ENCODE measurements around the gene KCNK10.

KCNK10 gene

DNA sequence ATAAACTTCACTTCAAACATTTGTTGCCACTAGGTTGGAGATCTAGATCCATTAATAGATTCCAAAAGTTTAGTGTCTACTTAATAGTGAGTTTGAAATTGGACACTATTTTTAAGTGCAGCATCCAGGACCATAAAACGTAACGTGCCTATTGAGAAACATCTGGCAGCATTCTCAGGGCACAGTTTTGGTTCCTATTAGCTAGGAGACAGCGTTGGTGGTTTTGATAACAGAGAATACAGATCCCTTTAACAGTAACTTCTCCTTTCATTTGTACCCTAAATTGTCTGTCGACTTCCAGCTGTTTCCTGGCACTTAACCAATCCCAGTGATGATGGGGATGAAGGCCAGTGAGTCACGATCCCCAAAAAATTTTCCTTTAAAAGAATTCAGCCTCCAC is 25.8 kb downstream of the KCNK10 start:
- Histone ChIP-seq H3K9ac (no peak overlapping the region), H3K4me3 (IDR thresholded peaks at IDR 0.05; ENCODE audit: insufficient read depth, low read depth, low read length) (no peak overlapping the region), H4K20me1 (ENCODE audit: insufficient read depth) (no peaks in the 10 kb centered on the region), H3K27ac (no peak overlapping the region), H3K4me2 (no peak overlapping the region), H2AFZ (ENCODE audit: low read depth) (no peak overlapping the region), H3K4me1 (ENCODE audit: low read depth, poor library complexity, severe bottlenecking) (no peaks in the 10 kb centered on the region), H3K36me3 (ENCODE audit: insufficient read depth) (no peaks in the 10 kb centered on the region), H3K27me3 (ENCODE audit: insufficient read depth, low read depth) (no peaks in the 10 kb centered on the region), H3K79me2 (ENCODE audit: insufficient read depth, low read depth) (no peaks in the 10 kb centered on the region)
- TF ChIP-seq, protein P1, sequence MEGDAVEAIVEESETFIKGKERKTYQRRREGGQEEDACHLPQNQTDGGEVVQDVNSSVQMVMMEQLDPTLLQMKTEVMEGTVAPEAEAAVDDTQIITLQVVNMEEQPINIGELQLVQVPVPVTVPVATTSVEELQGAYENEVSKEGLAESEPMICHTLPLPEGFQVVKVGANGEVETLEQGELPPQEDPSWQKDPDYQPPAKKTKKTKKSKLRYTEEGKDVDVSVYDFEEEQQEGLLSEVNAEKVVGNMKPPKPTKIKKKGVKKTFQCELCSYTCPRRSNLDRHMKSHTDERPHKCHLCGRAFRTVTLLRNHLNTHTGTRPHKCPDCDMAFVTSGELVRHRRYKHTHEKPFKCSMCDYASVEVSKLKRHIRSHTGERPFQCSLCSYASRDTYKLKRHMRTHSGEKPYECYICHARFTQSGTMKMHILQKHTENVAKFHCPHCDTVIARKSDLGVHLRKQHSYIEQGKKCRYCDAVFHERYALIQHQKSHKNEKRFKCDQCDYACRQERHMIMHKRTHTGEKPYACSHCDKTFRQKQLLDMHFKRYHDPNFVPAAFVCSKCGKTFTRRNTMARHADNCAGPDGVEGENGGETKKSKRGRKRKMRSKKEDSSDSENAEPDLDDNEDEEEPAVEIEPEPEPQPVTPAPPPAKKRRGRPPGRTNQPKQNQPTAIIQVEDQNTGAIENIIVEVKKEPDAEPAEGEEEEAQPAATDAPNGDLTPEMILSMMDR (conservative IDR thresholded peaks at IDR 0.05; ENCODE audit: low read depth, low read length) = no peak

DNA sequence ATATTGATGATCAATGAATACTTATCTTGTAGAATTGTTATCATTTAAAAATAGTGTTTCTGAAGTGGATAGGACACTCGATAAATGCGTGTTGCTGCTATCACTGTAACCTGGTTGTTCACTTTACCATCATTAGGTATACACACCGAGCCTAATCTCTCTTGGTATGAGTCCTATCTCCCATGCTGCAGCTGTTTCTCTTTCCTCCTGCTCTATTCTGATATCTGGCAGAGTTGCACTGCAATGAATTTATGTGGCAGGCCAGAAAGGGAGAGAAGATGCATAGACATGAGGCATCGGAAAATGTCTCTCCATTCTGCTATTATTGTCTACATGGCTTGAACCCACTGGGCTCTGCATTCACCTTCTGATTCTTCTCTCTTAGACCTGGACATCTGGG is 26.7 kb downstream of the KCNK10 start:
- Histone ChIP-seq H3K4me3 (IDR thresholded peaks at IDR 0.05; ENCODE audit: insufficient read depth, low read depth, low read length) (no peak overlapping the region), H4K20me1 (ENCODE audit: insufficient read depth) (no peaks in the 10 kb centered on the region), H3K27ac (no peak overlapping the region), H3K36me3 (ENCODE audit: insufficient read depth) (no peaks in the 10 kb centered on the region), H3K4me1 (ENCODE audit: low read depth, poor library complexity, severe bottlenecking) (no peaks in the 10 kb centered on the region), H3K27me3 (ENCODE audit: insufficient read depth, low read depth) (no peaks in the 10 kb centered on the region), H3K9ac (no peak overlapping the region), H2AFZ (ENCODE audit: low read depth) (no peak overlapping the region), H3K79me2 (ENCODE audit: insufficient read depth, low read depth) (no peaks in the 10 kb centered on the region), H3K4me2 (no peak overlapping the region)
- TF ChIP-seq, protein P1 (conservative IDR thresholded peaks at IDR 0.05; ENCODE audit: low read depth, low read length) = no peak

DNA sequence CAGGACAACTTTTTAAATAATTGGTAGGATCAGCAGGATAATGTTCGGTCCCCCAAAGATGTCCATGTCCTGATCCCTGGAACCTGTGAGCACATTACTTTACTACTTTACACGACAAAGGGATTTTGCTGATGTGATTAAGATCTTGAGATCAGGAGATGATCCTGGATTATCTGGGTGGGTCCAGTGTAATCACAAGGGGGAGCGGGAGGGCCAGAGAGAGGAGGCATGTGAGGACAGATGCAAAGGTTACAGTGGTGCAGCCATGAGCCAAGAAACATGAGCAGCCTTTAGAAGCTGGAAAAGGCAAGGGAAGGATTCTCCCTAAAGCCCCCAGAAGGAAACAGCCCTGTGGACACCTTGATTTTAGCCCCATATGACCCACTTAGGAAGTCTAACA is 33.1 kb downstream of the KCNK10 start:
- no peaks in the 10 kb centered on the region for H4K20me1 ChIP-seq (ENCODE audit: insufficient read depth)
- no peak overlapping the region for H2AFZ ChIP-seq (ENCODE audit: low read depth)
- H3K27me3 ChIP-seq (ENCODE audit: insufficient read depth, low read depth) = no peaks in the 10 kb centered on the region
- H3K4me3 ChIP-seq (IDR thresholded peaks at IDR 0.05; ENCODE audit: insufficient read depth, low read depth, low read length) = no peak overlapping the region
- H3K27ac ChIP-seq = no peak overlapping the region
- H3K36me3 ChIP-seq (ENCODE audit: insufficient read depth) = no peaks in the 10 kb centered on the region
- H3K79me2 ChIP-seq (ENCODE audit: insufficient read depth, low read depth) = no peaks in the 10 kb centered on the region
- no peak overlapping the region for H3K9ac ChIP-seq
- TF ChIP-seq, protein P1 (conservative IDR thresholded peaks at IDR 0.05; ENCODE audit: low read depth, low read length) = no peak
- H3K4me1 ChIP-seq (ENCODE audit: low read depth, poor library complexity, severe bottlenecking) = peaks cover 6% of the 10 kb centered on the region
- H3K4me2 ChIP-seq = no peak overlapping the region

DNA sequence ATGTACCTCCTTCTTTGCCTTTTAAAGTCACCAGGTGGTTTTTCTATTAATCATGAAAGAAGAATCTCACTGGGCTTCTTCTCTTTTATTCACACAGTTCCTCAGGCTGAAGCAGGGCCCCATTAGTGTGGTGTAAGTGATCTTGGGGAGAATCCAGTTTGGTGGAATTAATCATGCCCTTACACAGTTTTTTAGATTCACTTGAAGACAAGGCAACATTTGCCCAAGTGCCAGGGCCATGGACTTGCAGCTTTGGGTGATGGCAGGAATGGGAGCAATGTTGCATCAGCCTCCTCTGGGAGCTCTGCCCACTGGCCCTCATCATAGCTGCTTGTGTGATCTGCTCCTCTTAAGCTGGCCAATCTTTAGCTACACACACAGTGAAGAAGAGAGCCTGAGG is 33.8 kb downstream of the KCNK10 start:
- H3K27me3 ChIP-seq (ENCODE audit: insufficient read depth, low read depth) = no peaks in the 10 kb centered on the region
- H3K36me3 ChIP-seq (ENCODE audit: insufficient read depth) = no peaks in the 10 kb centered on the region
- no peak overlapping the region for H2AFZ ChIP-seq (ENCODE audit: low read depth)
- TF ChIP-seq, protein P1 (conservative IDR thresholded peaks at IDR 0.05; ENCODE audit: low read depth, low read length) = no peak
- no peaks in the 10 kb centered on the region for H4K20me1 ChIP-seq (ENCODE audit: insufficient read depth)
- H3K79me2 ChIP-seq (ENCODE audit: insufficient read depth, low read depth) = no peaks in the 10 kb centered on the region
- H3K9ac ChIP-seq = no peak overlapping the region
- H3K4me3 ChIP-seq (IDR thresholded peaks at IDR 0.05; ENCODE audit: insufficient read depth, low read depth, low read length) = no peak overlapping the region
- peaks cover 6% of the 10 kb centered on the region for H3K4me1 ChIP-seq (ENCODE audit: low read depth, poor library complexity, severe bottlenecking)
- H3K4me2 ChIP-seq = no peak overlapping the region
- no peak overlapping the region for H3K27ac ChIP-seq
